Spinal cord (tissue), 10 donors: ENCODE results near the gene POLDIP2. TPM values are rescaled to one million over a fixed set of nuclear protein-coding genes. Genes with fewer than 3 reads are reported as not detected.

ENCODE experiments used
- DNase-seq, 6 donors: peaks; one replicate each; pipeline versions ENCODE4 v3.0.0 to v3.0.0-alpha.2; 2013 to 2015; ENCODE audit warnings: low spot score in 6 of 6, low read depth in 4 of 6
- H3K27ac ChIP-seq: one replicate; pipeline ENCODE4 v1.5.1; 2013; ENCODE audit warnings: low read depth, low read length, control low read depth
- H3K27me3 ChIP-seq: one replicate; pipeline ENCODE4 v1.6.1; 2013; ENCODE audit warnings: low read length; ENCODE audit not compliant: control insufficient read depth, insufficient read depth
- H3K36me3 ChIP-seq: one replicate; pipeline ENCODE4 v1.6.1; 2013; ENCODE audit warnings: low read length; ENCODE audit not compliant: control insufficient read depth, insufficient read depth
- H3K4me1 ChIP-seq: one replicate; pipeline ENCODE4 v1.6.1; 2013; ENCODE audit warnings: low read length; ENCODE audit not compliant: control insufficient read depth, insufficient read depth
- H3K4me3 ChIP-seq: one replicate; pipeline ENCODE4 v1.5.1; 2013; ENCODE audit warnings: low read depth, low read length, control low read depth
- H3K9me3 ChIP-seq: one replicate; pipeline ENCODE4 v1.6.1; 2013; ENCODE audit warnings: low read length; ENCODE audit not compliant: control insufficient read depth, insufficient read depth
- WGBS: methylation state at CpG from one replicate; pipeline ENCODE4 v1.1.5; 2013; ENCODE audit warnings: missing lambda C conversion rate; ENCODE audit not compliant: insufficient coverage; 5-methylcytosine and 5-hydroxymethylcytosine counted together
- polyA plus RNA-seq, 2 donors: library from polyadenylated mRNA; unstranded; fragments of 120-200 nt; gene quantifications; one replicate each; pipeline ENCODE4 v1.2.1, GENCODE V29; 2013; ENCODE audit not compliant: insufficient read length in 2 of 2
- total RNA-seq, 2 donors: library from RNA; depleted of rRNA in 1 of 2; stranded (reverse); fragments of 120-200 nt in 1 of 2; fragments of >200 nt in 1 of 2; gene quantifications; one replicate each; pipeline versions ENCODE4 v1.2.3 to v1.2.4, GENCODE V29; 2013 to 2014
- donor health status: healthy.

The POLDIP2 gene
- total and polyA plus RNA-seq, 4 donors = 40.3 to 89.1 (median 85.8) TPM

DNA sequence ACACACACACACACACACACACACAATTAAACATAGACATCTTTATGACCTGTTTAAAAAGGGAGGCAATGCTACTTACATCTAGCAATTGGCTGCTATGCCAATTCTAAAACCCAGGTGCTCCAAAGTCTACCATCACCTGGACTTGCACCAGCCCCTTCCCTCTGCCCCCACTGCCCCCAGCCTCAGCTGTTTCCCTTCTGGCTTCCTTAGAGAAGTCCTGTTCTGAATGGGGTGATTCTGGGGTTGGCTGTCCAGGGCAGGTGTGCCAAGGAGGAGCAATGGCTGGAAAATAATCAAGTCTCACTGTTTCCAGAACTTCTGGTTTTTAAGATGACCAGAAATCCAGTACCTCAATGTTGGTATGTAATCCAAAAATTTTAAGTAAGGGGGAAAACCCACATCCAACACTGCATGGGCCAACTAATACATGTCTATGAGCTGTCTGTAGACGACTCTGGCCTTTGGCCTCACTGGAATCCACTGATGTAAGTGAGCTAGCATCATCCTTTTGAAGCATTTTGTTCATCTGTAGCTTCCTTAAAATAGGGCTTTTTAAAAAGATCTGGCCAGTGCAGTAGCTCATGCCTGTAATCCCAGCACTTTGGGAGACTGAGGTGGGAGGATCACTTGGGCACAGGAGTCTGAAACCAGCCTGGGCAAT lies 24.1 kb downstream of the POLDIP2 start:
- H3K27ac ChIP-seq = no peak overlapping the region
- no peaks in the 10 kb centered on the region for H3K9me3 ChIP-seq
- no peaks in the 10 kb centered on the region for H3K27me3 ChIP-seq
- H3K4me3 ChIP-seq = no peak overlapping the region
- peaks cover 24% of the 10 kb centered on the region for H3K36me3 ChIP-seq
- H3K4me1 ChIP-seq = peaks cover 21% of the 10 kb centered on the region
- 60% methylated on average over 1 of the region's 1 CpG for WGBS
- DNase-seq = no peak

DNA sequence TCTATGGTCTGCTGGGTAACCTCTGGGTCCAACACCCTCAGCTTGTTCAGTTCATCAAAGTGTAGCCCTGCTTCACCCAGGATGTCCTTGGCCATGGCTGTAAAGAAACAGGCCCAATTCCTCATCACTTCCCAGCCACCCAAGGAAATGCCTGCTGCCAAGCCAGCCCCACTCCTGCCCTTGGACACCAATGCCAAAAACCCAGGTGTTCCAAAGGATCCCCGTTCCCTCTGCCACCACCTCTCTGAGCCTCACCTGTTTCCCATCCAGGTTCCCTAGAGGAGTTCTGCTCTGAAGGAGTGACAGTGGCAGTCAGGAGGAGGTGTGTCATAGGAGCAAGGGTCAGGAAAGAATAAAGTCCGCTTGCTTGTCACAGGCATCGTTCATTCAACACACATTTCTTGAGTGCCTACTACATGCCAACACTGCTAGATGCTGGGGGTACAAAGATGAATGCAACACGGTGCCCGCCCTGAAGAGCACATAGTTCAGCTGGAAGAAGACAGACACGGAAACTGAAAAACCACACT lies 25.4 kb downstream of the POLDIP2 start:
- Histone ChIP-seq H3K27me3 (no peaks in the 10 kb centered on the region), H3K4me3 (no peak overlapping the region), H3K4me1 (peaks cover 21% of the 10 kb centered on the region), H3K27ac (no peak overlapping the region), H3K9me3 (no peaks in the 10 kb centered on the region), H3K36me3 (peaks cover 27% of the 10 kb centered on the region)
- 80% methylated on average over 2 of the region's 6 CpGs for WGBS
- no peak for DNase-seq

DNA sequence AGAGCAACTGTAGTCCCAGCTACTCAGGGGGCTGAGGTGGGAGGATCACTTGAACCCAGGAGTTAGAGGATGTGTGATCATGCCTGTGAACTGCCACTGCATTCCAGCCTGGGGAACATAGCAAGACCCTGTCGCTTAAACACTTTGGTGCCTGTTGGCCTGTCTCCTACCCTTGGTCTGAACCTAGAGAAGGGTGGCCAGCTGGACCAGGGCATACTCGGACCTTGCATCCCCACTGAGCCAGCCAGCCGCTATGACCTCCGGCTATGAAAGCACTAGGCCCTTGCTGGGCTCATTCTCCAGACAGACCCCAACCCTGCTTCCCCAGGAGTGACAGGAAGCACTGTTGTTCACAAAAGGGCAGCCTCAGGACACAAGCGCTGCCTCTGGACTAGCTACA lies 26.7 kb downstream of the POLDIP2 start:
- H3K36me3 ChIP-seq = peaks cover 30% of the 10 kb centered on the region
- H3K4me1 ChIP-seq = peaks cover 13% of the 10 kb centered on the region
- no peak overlapping the region for H3K4me3 ChIP-seq
- H3K9me3 ChIP-seq = no peaks in the 10 kb centered on the region
- 88% methylated on average over 5 of the region's 5 CpGs for WGBS
- no peak overlapping the region for H3K27ac ChIP-seq
- DNase-seq = no peak
- no peaks in the 10 kb centered on the region for H3K27me3 ChIP-seq

DNA sequence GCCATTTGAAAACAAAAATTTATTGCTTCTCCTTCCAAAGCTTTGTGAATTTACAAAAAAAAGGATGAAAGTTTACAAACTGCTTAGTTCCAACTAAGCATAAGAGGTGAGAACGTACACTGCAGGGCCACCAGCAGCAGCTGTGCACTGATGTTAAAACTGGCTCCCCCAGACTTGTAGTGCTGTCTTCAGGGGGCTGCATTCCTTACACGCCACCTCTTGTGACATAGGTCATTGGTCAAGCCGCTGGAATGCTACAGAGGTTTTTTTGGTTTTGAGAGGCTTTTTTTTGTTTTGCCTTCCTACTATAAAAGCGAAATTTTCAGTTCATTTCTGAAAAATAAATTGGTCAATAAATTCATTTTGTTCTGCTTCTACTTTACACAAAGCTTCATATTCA lies 29.0 kb downstream of the POLDIP2 start:
- 70% methylated on average over 1 of the region's 4 CpGs for WGBS
- no peak for DNase-seq

DNA sequence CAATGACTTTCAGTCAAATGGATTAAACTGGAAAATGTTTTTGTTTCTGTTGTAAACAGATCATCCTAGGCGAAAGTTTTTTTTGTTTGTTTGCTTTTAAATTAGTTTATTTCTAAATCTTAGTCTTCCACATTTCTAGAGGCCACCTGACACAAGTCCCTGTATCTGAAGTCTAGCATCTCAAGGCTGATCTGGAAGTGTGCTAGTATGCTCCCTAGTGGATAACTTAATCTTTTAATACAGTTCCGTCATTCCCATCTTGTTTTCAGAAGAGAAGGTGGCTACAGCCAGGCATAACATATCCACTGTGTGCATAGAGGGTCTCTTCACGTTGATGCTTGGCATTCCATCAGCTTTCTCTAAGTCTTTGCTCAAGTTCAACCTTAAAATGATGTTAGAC lies 29.6 kb downstream of the POLDIP2 start:
- Histone ChIP-seq H3K9me3 (no peaks in the 10 kb centered on the region), H3K4me3 (no peak overlapping the region), H3K27me3 (no peaks in the 10 kb centered on the region), H3K4me1 (no peaks in the 10 kb centered on the region), H3K27ac (no peak overlapping the region), H3K36me3 (peaks cover 30% of the 10 kb centered on the region)
- 53% methylated on average over 2 of the region's 3 CpGs for whole genome bisulfite sequencing
- DNase-seq = peak in 1 of 6 donors; percentile 19

More for the DNA sequence above, 29.0 kb downstream of the POLDIP2 start:
- Histone ChIP-seq H3K9me3 (no peaks in the 10 kb centered on the region), H3K27ac (no peak overlapping the region), H3K4me3 (no peak overlapping the region), H3K36me3 (peaks cover 30% of the 10 kb centered on the region), H3K4me1 (no peaks in the 10 kb centered on the region), H3K27me3 (no peaks in the 10 kb centered on the region)

DNA sequence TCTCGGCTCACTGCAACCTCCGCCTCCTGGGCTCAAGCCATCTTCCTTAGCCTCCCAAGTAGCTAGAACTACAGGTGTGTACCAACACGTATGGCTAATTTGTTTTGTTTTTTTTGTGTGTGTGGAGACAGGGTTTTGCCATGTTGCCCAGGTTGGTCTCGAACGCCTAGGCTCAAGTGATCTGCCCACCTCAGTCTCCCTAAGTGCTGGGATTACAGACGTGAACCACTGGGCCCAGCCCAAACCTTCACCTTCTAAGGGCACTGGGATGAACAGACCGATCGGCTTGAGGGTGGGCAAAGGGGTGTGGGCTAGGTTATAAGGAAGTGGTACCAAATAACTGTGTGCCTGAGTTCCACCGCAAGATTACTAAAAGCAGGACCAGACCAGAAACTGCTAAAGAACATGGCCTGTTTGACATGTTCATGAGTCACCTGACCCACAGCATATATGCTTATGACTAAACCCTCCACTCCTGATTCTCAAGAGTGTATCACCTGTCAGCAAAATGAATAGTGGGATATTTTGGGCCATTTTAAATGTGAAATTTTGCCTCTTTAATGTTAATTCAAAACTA lies 30.2 kb downstream of the POLDIP2 start:
- H3K36me3 ChIP-seq = peaks cover 30% of the 10 kb centered on the region
- WGBS = 92% methylated on average over 6 of the region's 9 CpGs
- no peaks in the 10 kb centered on the region for H3K4me1 ChIP-seq

DNA sequence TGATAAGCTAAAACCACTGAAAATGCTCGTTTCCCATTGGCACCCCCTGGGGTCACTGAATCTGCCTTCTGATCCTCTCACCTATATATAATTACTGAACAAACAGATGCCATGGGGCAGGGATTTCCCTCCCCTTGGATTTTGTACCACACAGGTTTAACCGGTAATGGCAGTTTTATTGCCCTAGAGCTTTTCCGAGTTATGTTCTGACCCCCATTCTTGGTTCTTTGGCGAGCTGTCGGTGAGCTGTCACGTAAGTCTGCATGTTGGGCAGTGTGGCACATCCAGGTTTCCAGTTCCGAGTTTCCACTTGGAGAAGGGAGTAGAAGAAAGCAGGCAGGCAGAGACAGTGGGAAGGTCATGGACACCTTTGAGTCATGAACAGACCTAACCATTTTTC lies 31.2 kb downstream of the POLDIP2 start:
- no peaks in the 10 kb centered on the region for H3K27me3 ChIP-seq
- H3K27ac ChIP-seq = no peak overlapping the region
- DNase-seq = no peak
- H3K36me3 ChIP-seq = peaks cover 21% of the 10 kb centered on the region
- no peaks in the 10 kb centered on the region for H3K4me1 ChIP-seq
- no peaks in the 10 kb centered on the region for H3K9me3 ChIP-seq
- no peak overlapping the region for H3K4me3 ChIP-seq
- WGBS = 77% methylated on average over 6 of the region's 7 CpGs

More for the DNA sequence above, 30.2 kb downstream of the POLDIP2 start:
- no peak overlapping the region for H3K4me3 ChIP-seq
- H3K27ac ChIP-seq = no peak overlapping the region
- H3K9me3 ChIP-seq = no peaks in the 10 kb centered on the region
- H3K27me3 ChIP-seq = no peaks in the 10 kb centered on the region
- no peak for DNase-seq

DNA sequence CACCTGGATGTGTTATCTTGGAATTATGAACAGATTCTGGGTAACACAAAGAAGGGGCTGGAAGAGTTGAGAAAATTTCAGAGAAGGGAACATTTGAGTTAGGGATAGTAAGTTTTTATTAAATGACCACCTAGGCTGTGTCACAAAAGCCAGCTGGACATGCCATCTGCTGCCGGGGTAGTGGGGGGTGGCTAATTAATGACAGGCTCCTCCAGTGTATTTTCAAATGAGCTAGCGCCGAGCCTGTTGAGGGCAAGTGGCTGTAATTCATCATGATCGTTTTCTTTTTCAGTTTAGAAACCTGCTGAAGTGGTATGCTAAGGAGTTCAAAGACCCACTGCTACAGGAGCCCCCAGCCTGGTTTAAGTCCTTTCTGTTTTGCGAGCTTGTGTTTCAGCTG lies 32.1 kb downstream of the POLDIP2 start:
- peaks cover 13% of the 10 kb centered on the region for H3K36me3 ChIP-seq
- H3K4me3 ChIP-seq = no peak overlapping the region
- DNase-seq = no peak
- no peaks in the 10 kb centered on the region for H3K9me3 ChIP-seq
- H3K27ac ChIP-seq = no peak overlapping the region
- no peaks in the 10 kb centered on the region for H3K4me1 ChIP-seq
- H3K27me3 ChIP-seq = no peaks in the 10 kb centered on the region
- WGBS = 29% methylated on average over 4 of the region's 5 CpGs

DNA sequence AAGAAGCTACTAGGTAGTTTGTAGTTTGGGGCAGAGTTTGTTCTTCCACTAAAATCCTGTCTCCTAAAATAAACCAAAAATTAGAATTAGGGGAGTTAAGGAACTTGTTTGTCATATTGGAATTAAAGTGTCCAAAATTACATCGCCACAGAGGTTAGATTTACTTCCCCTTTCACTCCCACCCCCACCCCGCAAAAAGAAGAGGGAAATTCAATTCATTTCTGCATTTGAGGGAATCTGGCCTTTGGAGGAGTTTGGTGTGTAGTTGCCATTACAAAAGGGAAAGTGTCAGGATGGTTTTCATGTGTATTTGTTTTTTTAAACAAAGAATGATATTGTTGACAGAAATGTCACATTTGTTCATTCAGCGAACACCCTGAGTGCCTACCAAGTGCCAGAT lies 32.5 kb downstream of the POLDIP2 start:
- WGBS = 50% methylated on average over 1 of the region's 3 CpGs
- peaks cover 10% of the 10 kb centered on the region for H3K36me3 ChIP-seq
- H3K9me3 ChIP-seq = no peaks in the 10 kb centered on the region
- no peak overlapping the region for H3K27ac ChIP-seq
- H3K4me3 ChIP-seq = no peak overlapping the region
- H3K4me1 ChIP-seq = no peaks in the 10 kb centered on the region
- H3K27me3 ChIP-seq = no peaks in the 10 kb centered on the region
- no peak for DNase-seq

DNA sequence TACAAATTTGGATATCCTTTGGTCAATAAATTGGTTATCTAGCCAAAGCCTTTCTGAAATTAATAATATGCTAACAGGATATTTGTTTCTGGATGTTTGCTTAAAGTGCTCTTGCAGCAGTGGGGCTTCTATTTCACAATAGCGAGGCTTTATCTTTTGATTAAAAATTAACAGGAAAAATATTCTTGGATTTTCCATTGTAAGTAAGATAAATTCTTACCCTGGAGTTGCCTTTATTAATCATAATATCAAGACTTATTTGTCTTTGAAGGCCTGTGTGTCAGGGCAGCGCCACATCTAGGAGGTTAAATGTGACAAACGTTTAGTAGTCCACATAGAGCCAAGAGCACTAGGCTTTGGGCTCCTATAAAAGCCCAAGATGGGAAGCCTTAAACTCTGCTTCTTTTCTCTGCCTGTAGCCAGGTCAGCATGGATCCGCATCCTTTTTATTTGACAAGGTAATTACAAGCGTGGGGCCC lies 33.0 kb downstream of the POLDIP2 start:
- DNase-seq = no peak
- peaks cover 4% of the 10 kb centered on the region for H3K4me1 ChIP-seq
- no peak overlapping the region for H3K27ac ChIP-seq
- WGBS = 44% methylated on average over 2 of the region's 5 CpGs
- no peaks in the 10 kb centered on the region for H3K27me3 ChIP-seq
- peaks cover 7% of the 10 kb centered on the region for H3K36me3 ChIP-seq
- H3K9me3 ChIP-seq = no peaks in the 10 kb centered on the region
- H3K4me3 ChIP-seq = no peak overlapping the region
